Measurements from ENCODE around the gene OSBP2. TPM values are rescaled to one million over a fixed set of nuclear protein-coding genes. Genes with fewer than 3 reads are reported as not detected.

Gene OSBP2
- total RNA-seq, 1 donor from 2014 or later = 2.1 TPM

GRCh38 chr22:30875481-30876215 is 181.0 kb downstream of the OSBP2 start:
- H3K9me3 Mint-ChIP-seq = no peaks in the 10 kb centered on the region
- H3K27ac Mint-ChIP-seq = no peak overlapping the region
- H3K4me3 Mint-ChIP-seq (ENCODE audit: low read depth) = no peak overlapping the region
- no peak for DNase-seq (ENCODE audit: low spot score)
- H3K36me3 Mint-ChIP-seq (ENCODE audit: low read depth) = no peaks in the 10 kb centered on the region
- intact Hi-C loops (cut with micrococcal nuclease) = no loop called here
- H3K4me1 Mint-ChIP-seq (ENCODE audit: low read depth) = no peaks in the 10 kb centered on the region
- no peaks in the 10 kb centered on the region for H3K27me3 Mint-ChIP-seq (ENCODE audit: low read depth)

GRCh38 chr22:30876221-30876751 is 181.6 kb downstream of the OSBP2 start:
- Mint-ChIP-seq H3K4me1 (ENCODE audit: low read depth) (no peaks in the 10 kb centered on the region), H3K9me3 (no peaks in the 10 kb centered on the region)
- intact Hi-C loops (cut with micrococcal nuclease) = no loop called here

GRCh38 chr22:30876915-30877553 is 182.4 kb downstream of the OSBP2 start:
- Mint-ChIP-seq H3K4me1 (ENCODE audit: low read depth) (no peaks in the 10 kb centered on the region), H3K4me3 (ENCODE audit: low read depth) (no peak overlapping the region), H3K9me3 (no peaks in the 10 kb centered on the region), H3K36me3 (ENCODE audit: low read depth) (no peaks in the 10 kb centered on the region), H3K27ac (no peak overlapping the region), H3K27me3 (ENCODE audit: low read depth) (no peaks in the 10 kb centered on the region)
- DNase-seq (ENCODE audit: low spot score) = no peak
- intact Hi-C loops (cut with micrococcal nuclease) = no loop called here

More at GRCh38 chr22:30876221-30876751, 181.6 kb downstream of the OSBP2 start:
- no peak overlapping the region for H3K4me3 Mint-ChIP-seq (ENCODE audit: low read depth)
- no peaks in the 10 kb centered on the region for H3K27me3 Mint-ChIP-seq (ENCODE audit: low read depth)
- no peaks in the 10 kb centered on the region for H3K36me3 Mint-ChIP-seq (ENCODE audit: low read depth)
- no peak for DNase-seq (ENCODE audit: low spot score)
- H3K27ac Mint-ChIP-seq = no peak overlapping the region

- Mint-ChIP-seq H3K4me1 (ENCODE audit: low read depth) (no peaks in the 10 kb centered on the region), H3K9me3 (no peaks in the 10 kb centered on the region), H3K36me3 (ENCODE audit: low read depth) (no peaks in the 10 kb centered on the region), H3K27ac (no peak overlapping the region), H3K27me3 (ENCODE audit: low read depth) (no peaks in the 10 kb centered on the region), H3K4me3 (ENCODE audit: low read depth) (no peak overlapping the region)
- intact Hi-C loops (cut with micrococcal nuclease) = no loop called here
- DNase-seq (ENCODE audit: low spot score) = no peak
Measured at GRCh38 chr22:30877662-30878515, 183.2 kb downstream of the OSBP2 start.

GRCh38 chr22:30878516-30879414 is 184.1 kb downstream of the OSBP2 start:
- H3K4me3 Mint-ChIP-seq (ENCODE audit: low read depth) = no peak overlapping the region
- intact Hi-C loops (cut with micrococcal nuclease) = no loop called here
- no peaks in the 10 kb centered on the region for H3K27me3 Mint-ChIP-seq (ENCODE audit: low read depth)
- H3K27ac Mint-ChIP-seq = no peak overlapping the region
- no peaks in the 10 kb centered on the region for H3K36me3 Mint-ChIP-seq (ENCODE audit: low read depth)
- no peaks in the 10 kb centered on the region for H3K9me3 Mint-ChIP-seq
- no peak for DNase-seq (ENCODE audit: low spot score)
- H3K4me1 Mint-ChIP-seq (ENCODE audit: low read depth) = no peaks in the 10 kb centered on the region

- no peak overlapping the region for H3K27ac Mint-ChIP-seq
- intact Hi-C loops (cut with micrococcal nuclease) = no loop called here
- H3K4me3 Mint-ChIP-seq (ENCODE audit: low read depth) = no peak overlapping the region
- H3K27me3 Mint-ChIP-seq (ENCODE audit: low read depth) = no peaks in the 10 kb centered on the region
- H3K9me3 Mint-ChIP-seq = no peaks in the 10 kb centered on the region
- no peaks in the 10 kb centered on the region for H3K4me1 Mint-ChIP-seq (ENCODE audit: low read depth)
- no peaks in the 10 kb centered on the region for H3K36me3 Mint-ChIP-seq (ENCODE audit: low read depth)
- no peak for DNase-seq (ENCODE audit: low spot score)
Measured at GRCh38 chr22:30879415-30879797, 184.7 kb downstream of the OSBP2 start.

- H3K4me1 Mint-ChIP-seq (ENCODE audit: low read depth) = no peaks in the 10 kb centered on the region
- no peak overlapping the region for H3K4me3 Mint-ChIP-seq (ENCODE audit: low read depth)
- no peak overlapping the region for H3K27ac Mint-ChIP-seq
- DNase-seq (ENCODE audit: low spot score) = no peak
- H3K27me3 Mint-ChIP-seq (ENCODE audit: low read depth) = no peaks in the 10 kb centered on the region
- intact Hi-C loops (cut with micrococcal nuclease) = no loop called here
- H3K9me3 Mint-ChIP-seq = no peaks in the 10 kb centered on the region
- H3K36me3 Mint-ChIP-seq (ENCODE audit: low read depth) = no peaks in the 10 kb centered on the region
Measured at GRCh38 chr22:30880181-30880601, 185.5 kb downstream of the OSBP2 start.

GRCh38 chr22:30880847-30881246 is 186.2 kb downstream of the OSBP2 start:
- Mint-ChIP-seq H3K4me1 (ENCODE audit: low read depth) (no peaks in the 10 kb centered on the region), H3K9me3 (no peaks in the 10 kb centered on the region), H3K27me3 (ENCODE audit: low read depth) (no peaks in the 10 kb centered on the region), H3K36me3 (ENCODE audit: low read depth) (no peaks in the 10 kb centered on the region), H3K27ac (no peak overlapping the region), H3K4me3 (ENCODE audit: low read depth) (no peak overlapping the region)
- intact Hi-C loops (cut with micrococcal nuclease) = no loop called here
- DNase-seq (ENCODE audit: low spot score) = no peak

GRCh38 chr22:30881361-30882183 is 186.9 kb downstream of the OSBP2 start:
- intact Hi-C loops (cut with micrococcal nuclease) = no loop called here
- H3K36me3 Mint-ChIP-seq (ENCODE audit: low read depth) = no peaks in the 10 kb centered on the region

GRCh38 chr22:30882184-30882717 is 187.6 kb downstream of the OSBP2 start:
- H3K4me3 Mint-ChIP-seq (ENCODE audit: low read depth) = no peak overlapping the region
- no peaks in the 10 kb centered on the region for H3K36me3 Mint-ChIP-seq (ENCODE audit: low read depth)
- no peaks in the 10 kb centered on the region for H3K27me3 Mint-ChIP-seq (ENCODE audit: low read depth)
- no peaks in the 10 kb centered on the region for H3K9me3 Mint-ChIP-seq
- no peak for DNase-seq (ENCODE audit: low spot score)
- H3K27ac Mint-ChIP-seq = no peak overlapping the region
- intact Hi-C loops (cut with micrococcal nuclease) = no loop called here
- H3K4me1 Mint-ChIP-seq (ENCODE audit: low read depth) = no peaks in the 10 kb centered on the region

More at GRCh38 chr22:30881361-30882183, 186.9 kb downstream of the OSBP2 start:
- no peak overlapping the region for H3K4me3 Mint-ChIP-seq (ENCODE audit: low read depth)
- no peak for DNase-seq (ENCODE audit: low spot score)
- no peak overlapping the region for H3K27ac Mint-ChIP-seq
- no peaks in the 10 kb centered on the region for H3K4me1 Mint-ChIP-seq (ENCODE audit: low read depth)
- H3K27me3 Mint-ChIP-seq (ENCODE audit: low read depth) = no peaks in the 10 kb centered on the region
- no peaks in the 10 kb centered on the region for H3K9me3 Mint-ChIP-seq

GRCh38 chr22:30882974-30883533 is 188.4 kb downstream of the OSBP2 start:
- Mint-ChIP-seq H3K27me3 (ENCODE audit: low read depth) (no peaks in the 10 kb centered on the region), H3K36me3 (ENCODE audit: low read depth) (no peaks in the 10 kb centered on the region), H3K4me1 (ENCODE audit: low read depth) (no peaks in the 10 kb centered on the region), H3K4me3 (ENCODE audit: low read depth) (no peak overlapping the region), H3K9me3 (no peaks in the 10 kb centered on the region), H3K27ac (no peak overlapping the region)
- DNase-seq (ENCODE audit: low spot score) = no peak
- intact Hi-C loops (cut with micrococcal nuclease) = no loop called here

All from activated T-helper 2 cell treated with anti-CD3 and anti-CD28 coated beads, Interferon-gamma antibody, Interleukin-2, Interleukin-4, amounts not matched to agents 10 μg/mL and 5 μg/mL and 100 μg/mL, durations not matched to agents 14 hours and 24 hours and 36 hours (primary cell).